IMR-90 (cell line): ENCODE results near the gene MCM3AP.

Experiments used
- BHLHE40 ChIP-seq: fragments of 150-350 bp; IDR thresholded peaks from 2 replicates; pipeline ENCODE4 v1.6.1; 2016; ENCODE audit warnings: mild to moderate bottlenecking, low read depth, low read length
- CHD1 ChIP-seq: IDR thresholded peaks from 2 replicates; pipeline ENCODE4 v1.6.1; 2012; ENCODE audit warnings: low read depth, low read length, improper control_type of control experiment
- CTCF ChIP-seq: conservative IDR thresholded peaks from 2 replicates; pipeline ENCODE4 v1.5.1; 2012; ENCODE audit warnings: mild to moderate bottlenecking, low read depth, low read length, improper control_type of control experiment
- ELK1 ChIP-seq: fragments of 150-350 bp; IDR thresholded peaks from 2 replicates; pipeline ENCODE4 v1.6.1; 2016; ENCODE audit warnings: low read depth, mild to moderate bottlenecking, low read length, moderate library complexity, borderline replicate concordance
- FOS ChIP-seq: fragments of 150-350 bp; IDR thresholded peaks from 2 replicates; pipeline ENCODE4 v1.6.1; 2016; ENCODE audit warnings: low read depth, low read length
- MAFK ChIP-seq: IDR thresholded peaks from 2 replicates; pipeline ENCODE4 v1.6.1; 2012; ENCODE audit warnings: low read depth, low read length, improper control_type of control experiment
- MAZ ChIP-seq: IDR thresholded peaks from 2 replicates; pipeline ENCODE4 v1.6.1; 2012; ENCODE audit warnings: low read depth, mild to moderate bottlenecking, low read length, improper control_type of control experiment, moderate library complexity, borderline replicate concordance
- MXI1 ChIP-seq: IDR thresholded peaks from 2 replicates; pipeline ENCODE4 v1.6.1; 2012; ENCODE audit warnings: low read depth, mild to moderate bottlenecking, low read length, moderate library complexity, borderline replicate concordance
- POLR2A ChIP-seq: IDR thresholded peaks from 2 replicates; pipeline ENCODE4 v1.6.1; 2012; ENCODE audit warnings: mild to moderate bottlenecking, low read depth, low read length
- RAD21 ChIP-seq: IDR thresholded peaks from 2 replicates; pipeline ENCODE4 v1.6.1; 2012; ENCODE audit warnings: low read length, improper control_type of control experiment
- RCOR1 ChIP-seq: IDR thresholded peaks from 2 replicates; pipeline ENCODE4 v1.6.1; 2012; ENCODE audit warnings: mild to moderate bottlenecking, low read length, improper control_type of control experiment; ENCODE audit not compliant: insufficient replicate concordance
- RFX5 ChIP-seq: IDR thresholded peaks from 2 replicates; pipeline ENCODE4 v1.8.0; 2012; ENCODE audit warnings: low read depth, mild to moderate bottlenecking, low read length, moderate library complexity
- SMC3 ChIP-seq: fragments of 150-350 bp; IDR thresholded peaks from 2 replicates; pipeline ENCODE4 v1.6.1; 2016; ENCODE audit warnings: low read depth, mild to moderate bottlenecking, antibody characterized with exemption, low read length, moderate library complexity
- USF2 ChIP-seq: fragments of 150-350 bp; IDR thresholded peaks from 2 replicates; pipeline ENCODE4 v1.6.1; 2017; ENCODE audit warnings: mild to moderate bottlenecking, antibody characterized with exemption, low read length, low read depth

- no peak for TF ChIP-seq CTCF
- TF ChIP-seq POLR2A = no peak
- TF ChIP-seq SMC3 = no peak
- TF ChIP-seq RFX5 = no peak
- no peak for TF ChIP-seq MAFK
- no peak for TF ChIP-seq RCOR1
- no peak for TF ChIP-seq BHLHE40
- no peak for TF ChIP-seq MXI1
- TF ChIP-seq CHD1 = no peak
- TF ChIP-seq USF2 = no peak
- TF ChIP-seq MAZ = no peak
- TF ChIP-seq RAD21 = no peak
- TF ChIP-seq FOS = no peak
- no peak for TF ChIP-seq ELK1
Measured at GRCh38 chr21:46218906-46219590, 66.4 kb downstream of the MCM3AP start.
